Measurements from ENCODE around the gene FAM53B.

FAM53B gene

GRCh38 chr10:124728071-124728829 is 15.9 kb downstream of the FAM53B start:
- H3K27me3 ChIP-seq (ENCODE audit: control insufficient read depth, insufficient read depth, low read length, poor library complexity, severe bottlenecking), result no peaks in the 10 kb centered on the region
- peaks cover 17% of the 10 kb centered on the region for H3K4me1 ChIP-seq (ENCODE audit: control insufficient read depth, insufficient read depth, low read length)
- 92 to 93% methylated on average over 14 of the region's 14 CpGs for WGBS, 2 experiments
- no peak overlapping the region for H3K27ac ChIP-seq (ENCODE audit: insufficient read depth, low read depth, low read length, poor library complexity, severe bottlenecking)
- H3K9me3 ChIP-seq (ENCODE audit: control insufficient read depth, low read length), result no peaks in the 10 kb centered on the region
- H3K36me3 ChIP-seq (ENCODE audit: control insufficient read depth, insufficient read depth, low read length), result no peaks in the 10 kb centered on the region
- no peak overlapping the region for H3K4me3 ChIP-seq (ENCODE audit: insufficient read depth, low read depth, low read length)

GRCh38 chr10:124727361-124727960 is 16.7 kb downstream of the FAM53B start:
- Histone ChIP-seq H3K36me3 (ENCODE audit: control insufficient read depth, insufficient read depth, low read length) (no peaks in the 10 kb centered on the region), H3K27me3 (ENCODE audit: control insufficient read depth, insufficient read depth, low read length, poor library complexity, severe bottlenecking) (no peaks in the 10 kb centered on the region), H3K4me1 (ENCODE audit: control insufficient read depth, insufficient read depth, low read length) (peaks cover 19% of the 10 kb centered on the region), H3K9me3 (ENCODE audit: control insufficient read depth, low read length) (no peaks in the 10 kb centered on the region), H3K27ac (ENCODE audit: insufficient read depth, low read depth, low read length, poor library complexity, severe bottlenecking) (no peak overlapping the region), H3K4me3 (ENCODE audit: insufficient read depth, low read depth, low read length) (no peak overlapping the region)
- 91 to 93% methylated on average over 6 of the region's 6 CpGs for WGBS, 2 experiments

GRCh38 chr10:124725791-124726190 is 18.4 kb downstream of the FAM53B start:
- H3K4me1 ChIP-seq (ENCODE audit: control insufficient read depth, insufficient read depth, low read length), result peaks cover 19% of the 10 kb centered on the region
- no peak overlapping the region for H3K4me3 ChIP-seq (ENCODE audit: insufficient read depth, low read depth, low read length)
- H3K36me3 ChIP-seq (ENCODE audit: control insufficient read depth, insufficient read depth, low read length), result no peaks in the 10 kb centered on the region
- H3K9me3 ChIP-seq (ENCODE audit: control insufficient read depth, low read length), result no peaks in the 10 kb centered on the region
- H3K27ac ChIP-seq (ENCODE audit: insufficient read depth, low read depth, low read length, poor library complexity, severe bottlenecking), result no peak overlapping the region
- H3K27me3 ChIP-seq (ENCODE audit: control insufficient read depth, insufficient read depth, low read length, poor library complexity, severe bottlenecking), result no peaks in the 10 kb centered on the region
- 93 to 97% methylated on average over 7 of the region's 7 CpGs for WGBS, 2 experiments

GRCh38 chr10:124725171-124725631 is 19.0 kb downstream of the FAM53B start:
- H3K4me1 ChIP-seq (ENCODE audit: control insufficient read depth, insufficient read depth, low read length), result peaks cover 19% of the 10 kb centered on the region
- 84 to 85% methylated on average over 9 of the region's 9 CpGs for WGBS, 2 experiments

GRCh38 chr10:124724279-124725027 is 19.7 kb downstream of the FAM53B start:
- H3K9me3 ChIP-seq (ENCODE audit: control insufficient read depth, low read length), result no peaks in the 10 kb centered on the region
- WGBS, 2 experiments, result 81 to 84% methylated on average over 20 of the region's 20 CpGs
- no peak overlapping the region for H3K27ac ChIP-seq (ENCODE audit: insufficient read depth, low read depth, low read length, poor library complexity, severe bottlenecking)
- H3K4me1 ChIP-seq (ENCODE audit: control insufficient read depth, insufficient read depth, low read length), result peaks cover 19% of the 10 kb centered on the region
- no peak overlapping the region for H3K4me3 ChIP-seq (ENCODE audit: insufficient read depth, low read depth, low read length)
- H3K36me3 ChIP-seq (ENCODE audit: control insufficient read depth, insufficient read depth, low read length), result no peaks in the 10 kb centered on the region
- no peaks in the 10 kb centered on the region for H3K27me3 ChIP-seq (ENCODE audit: control insufficient read depth, insufficient read depth, low read length, poor library complexity, severe bottlenecking)

More at GRCh38 chr10:124725171-124725631, 19.0 kb downstream of the FAM53B start:
- Histone ChIP-seq H3K36me3 (ENCODE audit: control insufficient read depth, insufficient read depth, low read length) (no peaks in the 10 kb centered on the region), H3K27ac (ENCODE audit: insufficient read depth, low read depth, low read length, poor library complexity, severe bottlenecking) (no peak overlapping the region), H3K27me3 (ENCODE audit: control insufficient read depth, insufficient read depth, low read length, poor library complexity, severe bottlenecking) (no peaks in the 10 kb centered on the region), H3K4me3 (ENCODE audit: insufficient read depth, low read depth, low read length) (no peak overlapping the region), H3K9me3 (ENCODE audit: control insufficient read depth, low read length) (no peaks in the 10 kb centered on the region)

- Histone ChIP-seq H3K9me3 (ENCODE audit: control insufficient read depth, low read length) (no peaks in the 10 kb centered on the region), H3K4me3 (ENCODE audit: insufficient read depth, low read depth, low read length) (no peak overlapping the region), H3K27ac (ENCODE audit: insufficient read depth, low read depth, low read length, poor library complexity, severe bottlenecking) (no peak overlapping the region), H3K4me1 (ENCODE audit: control insufficient read depth, insufficient read depth, low read length) (peaks cover 19% of the 10 kb centered on the region), H3K27me3 (ENCODE audit: control insufficient read depth, insufficient read depth, low read length, poor library complexity, severe bottlenecking) (no peaks in the 10 kb centered on the region), H3K36me3 (ENCODE audit: control insufficient read depth, insufficient read depth, low read length) (no peaks in the 10 kb centered on the region)
- WGBS, 2 experiments, result 93 to 96% methylated on average over 9 of the region's 9 CpGs
Observed at GRCh38 chr10:124723826-124724225, 20.4 kb downstream of the FAM53B start.

GRCh38 chr10:124722798-124723783 is 21.1 kb downstream of the FAM53B start:
- Histone ChIP-seq H3K27ac (ENCODE audit: insufficient read depth, low read depth, low read length, poor library complexity, severe bottlenecking) (no peak overlapping the region), H3K4me3 (ENCODE audit: insufficient read depth, low read depth, low read length) (no peak overlapping the region), H3K36me3 (ENCODE audit: control insufficient read depth, insufficient read depth, low read length) (no peaks in the 10 kb centered on the region), H3K9me3 (ENCODE audit: control insufficient read depth, low read length) (no peaks in the 10 kb centered on the region), H3K4me1 (ENCODE audit: control insufficient read depth, insufficient read depth, low read length) (peaks cover 23% of the 10 kb centered on the region), H3K27me3 (ENCODE audit: control insufficient read depth, insufficient read depth, low read length, poor library complexity, severe bottlenecking) (no peaks in the 10 kb centered on the region)
- 82 to 86% methylated on average over 8 of the region's 8 CpGs for WGBS, 2 experiments

GRCh38 chr10:124721330-124722045 is 22.7 kb downstream of the FAM53B start:
- 94 to 96% methylated on average over 16 of the region's 16 CpGs for WGBS, 2 experiments
- H3K27ac ChIP-seq (ENCODE audit: insufficient read depth, low read depth, low read length, poor library complexity, severe bottlenecking), result no peak overlapping the region
- H3K36me3 ChIP-seq (ENCODE audit: control insufficient read depth, insufficient read depth, low read length), result no peaks in the 10 kb centered on the region
- no peaks in the 10 kb centered on the region for H3K9me3 ChIP-seq (ENCODE audit: control insufficient read depth, low read length)
- no peak overlapping the region for H3K4me3 ChIP-seq (ENCODE audit: insufficient read depth, low read depth, low read length)
- H3K4me1 ChIP-seq (ENCODE audit: control insufficient read depth, insufficient read depth, low read length), result peaks cover 26% of the 10 kb centered on the region
- no peaks in the 10 kb centered on the region for H3K27me3 ChIP-seq (ENCODE audit: control insufficient read depth, insufficient read depth, low read length, poor library complexity, severe bottlenecking)

- Histone ChIP-seq H3K4me3 (ENCODE audit: insufficient read depth, low read depth, low read length) (no peak overlapping the region), H3K27ac (ENCODE audit: insufficient read depth, low read depth, low read length, poor library complexity, severe bottlenecking) (no peak overlapping the region), H3K36me3 (ENCODE audit: control insufficient read depth, insufficient read depth, low read length) (no peaks in the 10 kb centered on the region), H3K4me1 (ENCODE audit: control insufficient read depth, insufficient read depth, low read length) (peaks cover 19% of the 10 kb centered on the region), H3K9me3 (ENCODE audit: control insufficient read depth, low read length) (no peaks in the 10 kb centered on the region), H3K27me3 (ENCODE audit: control insufficient read depth, insufficient read depth, low read length, poor library complexity, severe bottlenecking) (no peaks in the 10 kb centered on the region)
- WGBS, 2 experiments, result 88 to 92% methylated on average over 8 of the region's 8 CpGs
Observed at GRCh38 chr10:124719213-124719851, 24.8 kb downstream of the FAM53B start.

Data from ectodermal cell (in vitro differentiated cells).